CD14-positive monocyte (primary cell): ENCODE data around the gene TMEM184A. TPM values are rescaled to one million over a fixed set of nuclear protein-coding genes. Genes with fewer than 3 reads are reported as not detected.

Source experiments
- DNase-seq, 3 donors: peaks; one replicate each; pipeline ENCODE4 v3.0.0-alpha.2; 2011 to 2022
- H2AFZ ChIP-seq: 2 replicates; pipeline ENCODE4 v1.6.0; 2012; ENCODE audit warnings: mild to moderate bottlenecking, low read depth, low read length, inconsistent platforms; ENCODE audit not compliant: insufficient read depth, poor library complexity, severe bottlenecking
- H3K27ac ChIP-seq, 2 donors: 1 replicate in 1 of 2; 2 replicates in 1 of 2; pipeline ENCODE4 v1.5.1; 2012 to 2013; ENCODE audit warnings: low read length in 2 of 2, control low read depth in 1 of 2, inconsistent platforms in 1 of 2, low read depth in 1 of 2, mild to moderate bottlenecking in 1 of 2
- H3K27me3 ChIP-seq, 2 donors: one replicate each; pipeline versions ENCODE4 v1.6.0 to v1.6.1; 2011 to 2013; ENCODE audit warnings: low read length in 2 of 2; ENCODE audit not compliant: control insufficient read depth in 2 of 2, insufficient read depth in 2 of 2
- H3K36me3 ChIP-seq, 2 donors: replicated peaks in 1 of 2; 1 replicate in 1 of 2; 2 replicates in 1 of 2; pipeline versions ENCODE4 v1.5.1 to v1.6.1; 2012 to 2013; ENCODE audit warnings: low read length in 2 of 2, control low read depth in 1 of 2, inconsistent platforms in 1 of 2, mild to moderate bottlenecking in 1 of 2; ENCODE audit not compliant: insufficient read depth in 2 of 2, control insufficient read depth in 1 of 2
- H3K4me1 ChIP-seq, 2 donors: 1 replicate in 1 of 2; 2 replicates in 1 of 2; pipeline versions ENCODE4 v1.5.1 to v1.6.1; 2012 to 2013; ENCODE audit warnings: low read length in 2 of 2, control low read depth in 1 of 2, inconsistent platforms in 1 of 2, mild to moderate bottlenecking in 1 of 2, moderate library complexity in 1 of 2; ENCODE audit not compliant: insufficient read depth in 2 of 2, control insufficient read depth in 1 of 2
- H3K4me2 ChIP-seq: replicated peaks from 2 replicates; pipeline ENCODE3; 2012; ENCODE audit warnings: low read length, moderate library complexity, mild to moderate bottlenecking; ENCODE audit not compliant: poor library complexity, severe bottlenecking; ENCODE audit errors: extremely low read depth
- H3K4me3 ChIP-seq, 3 experiments: fragments of 200-600 bp in 1 of 3; sonication (generic) in 1 of 3; replicated peaks in 1 of 3; 1 replicate in 2 of 3; 2 replicates in 1 of 3; pipeline ENCODE4 v1.5.1; 2011 to 2013; ENCODE audit warnings: low read length in 3 of 3, mild to moderate bottlenecking in 3 of 3, control low read depth in 2 of 3, low read depth in 2 of 3, inconsistent platforms in 1 of 3, moderate library complexity in 1 of 3
- H3K79me2 ChIP-seq: 2 replicates; pipeline ENCODE4 v1.6.0; 2012; ENCODE audit warnings: mild to moderate bottlenecking, control low read depth, inconsistent platforms, low read length, moderate library complexity; ENCODE audit not compliant: insufficient read depth
- H3K9ac ChIP-seq: 2 replicates; pipeline ENCODE4 v1.6.0; 2017; ENCODE audit warnings: low read length, mild to moderate bottlenecking; ENCODE audit not compliant: insufficient read depth, poor library complexity, severe bottlenecking
- H3K9me3 ChIP-seq, 2 donors: replicated peaks in 1 of 2; 1 replicate in 1 of 2; 2 replicates in 1 of 2; pipeline versions ENCODE4 v1.5.1 to v1.6.1; 2012 to 2013; ENCODE audit warnings: low read length in 2 of 2, control low read depth in 1 of 2; ENCODE audit not compliant: control insufficient read depth in 1 of 2, insufficient read depth in 1 of 2
- H4K20me1 ChIP-seq: 2 replicates; pipeline ENCODE4 v1.6.0; 2012; ENCODE audit warnings: mild to moderate bottlenecking, low read length, control low read depth, moderate library complexity; ENCODE audit not compliant: insufficient read depth
- H3K27ac Mint-ChIP-seq, 7 donors: one replicate each; pipeline ENCODE4 v1.8.0; 2020; ENCODE audit warnings: mild to moderate bottlenecking in 7 of 7, mixed read lengths in 7 of 7, moderate library complexity in 6 of 7, inconsistent platforms in 2 of 7
- H3K27me3 Mint-ChIP-seq, 3 donors: one replicate each; pipeline ENCODE4 v1.8.0; 2021 to 2022; ENCODE audit warnings: low read depth in 3 of 3, mild to moderate bottlenecking in 3 of 3, mixed read lengths in 3 of 3, moderate library complexity in 3 of 3, inconsistent platforms in 1 of 3
- H3K36me3 Mint-ChIP-seq, 2 donors: one replicate each; pipeline ENCODE4 v1.8.0; 2020; ENCODE audit warnings: mixed read lengths in 2 of 2, inconsistent platforms in 1 of 2, mild to moderate bottlenecking in 1 of 2
- H3K4me1 Mint-ChIP-seq: one replicate; pipeline ENCODE4 v1.8.0; 2020; ENCODE audit warnings: mild to moderate bottlenecking, mixed read lengths
- H3K4me3 Mint-ChIP-seq, 2 donors: one replicate each; pipeline ENCODE4 v1.8.0; 2020; ENCODE audit warnings: mild to moderate bottlenecking in 2 of 2, mixed read lengths in 2 of 2, moderate library complexity in 1 of 2
- H3K9me3 Mint-ChIP-seq, 7 donors: one replicate each; pipeline ENCODE4 v1.8.0; 2020 to 2022; ENCODE audit warnings: mixed read lengths in 7 of 7, mild to moderate bottlenecking in 6 of 7, moderate library complexity in 6 of 7, inconsistent platforms in 2 of 7
- WGBS: methylation state at CpG from one replicate; pipeline ENCODE4 v1.1.5; 2013; ENCODE audit warnings: missing lambda C conversion rate; ENCODE audit not compliant: insufficient coverage; 5-methylcytosine and 5-hydroxymethylcytosine counted together
- intact Hi-C, 2 donors: fragments of 100-400 bp; cut with micrococcal nuclease; formaldehyde crosslinking; loops; one replicate each; pipeline versions ENCODE4 v1.15.0 to v1.15.1; 2023
- polyA plus RNA-seq, 3 donors: library from polyadenylated mRNA; depleted of rRNA in 1 of 3; unstranded in 2 of 3; stranded (reverse) in 1 of 3; fragments of 300-500 nt in 2 of 3; fragments of >200 nt in 1 of 3; fragmentation: Illumina TruSeq in 2 of 3; gene quantifications; 1 replicate in 2 of 3; 2 replicates in 1 of 3; pipeline ENCODE4 v1.2.3, GENCODE V29; 2012 to 2021
- TF ChIP-seq, protein P1 (sequence below): fragments of 200-600 bp; IDR thresholded peaks from one replicate; pipeline ENCODE4 v1.8.0; 2022; ENCODE audit warnings: antibody characterized with exemption, mild to moderate bottlenecking

The TMEM184A gene
- polyA plus RNA-seq, 3 donors = not detected

DNA sequence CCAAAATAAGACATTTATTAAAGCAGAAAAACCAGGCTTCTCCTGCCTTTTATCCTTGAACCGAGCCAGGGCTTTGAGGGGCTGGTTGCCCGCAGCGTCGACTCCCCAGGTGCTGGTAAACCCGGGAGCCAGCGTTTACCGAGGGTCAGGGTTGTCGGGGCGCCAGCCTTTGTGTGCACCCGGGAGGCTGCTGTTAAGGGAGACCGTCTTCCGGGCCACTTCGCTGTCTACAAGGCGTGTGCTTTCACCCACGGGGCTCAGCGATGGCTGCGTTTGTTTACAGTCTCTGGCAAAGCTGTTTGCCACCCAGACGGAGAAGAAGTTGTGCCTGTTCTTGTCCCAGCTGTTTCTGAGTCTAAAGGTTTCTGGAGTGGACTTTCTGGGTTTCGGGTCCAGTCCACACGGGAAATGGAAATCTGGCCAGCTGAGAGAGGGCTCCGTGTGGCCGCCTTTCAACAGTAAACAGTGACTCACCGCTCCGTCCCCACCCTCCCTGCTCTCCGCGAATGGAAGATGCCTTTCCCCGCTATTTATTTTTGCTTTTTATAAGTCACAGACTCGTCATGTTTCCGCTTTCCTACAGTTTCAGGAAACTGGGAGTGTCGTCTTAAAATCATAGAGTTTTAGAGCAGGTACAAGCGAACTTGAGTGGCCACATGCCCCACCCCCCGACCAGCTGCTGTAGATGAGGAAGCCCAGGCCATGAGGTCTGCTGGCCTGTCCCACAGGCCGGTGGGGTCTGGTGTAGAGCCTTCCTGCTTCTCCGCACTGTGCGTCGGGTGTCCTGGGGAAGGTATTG, 23.4 kb downstream of the TMEM184A start:
- Mint-ChIP-seq H3K4me3 (peak overlapping the region; percentile 91 to 96), H3K36me3 (peaks cover 0 to 18% of the 10 kb centered on the region in 2 donors)

DNA sequence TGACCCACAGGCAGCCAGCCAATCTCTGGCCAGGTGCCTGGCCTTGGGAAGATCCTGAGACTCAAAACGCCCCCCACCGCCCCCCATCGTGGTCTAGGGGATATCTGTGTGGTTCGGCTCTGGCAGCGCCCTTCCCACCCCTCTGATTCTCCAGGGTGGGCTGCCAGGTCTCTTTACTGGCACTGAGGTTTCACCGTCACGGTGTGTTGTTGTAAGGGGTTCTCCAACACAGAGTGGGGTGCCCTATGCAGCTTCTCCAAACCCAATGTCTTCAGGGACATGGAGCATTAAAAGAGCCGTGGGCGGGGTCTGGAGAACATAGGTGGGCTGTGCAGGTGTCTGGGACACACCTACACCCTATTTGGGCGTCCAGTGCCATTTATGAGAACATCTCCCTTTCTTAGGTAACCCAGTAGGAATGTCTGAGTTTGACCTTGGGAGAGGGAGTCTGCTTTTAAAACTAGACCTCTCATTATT, 24.0 kb downstream of the TMEM184A start:
- DNase-seq = no peak
- intact Hi-C loops = loop anchor here in 1 of 2 donors (2.0 to 10.0 kb wide), 3 partner anchors 19 to 993 kb away; partner anchors contain the start of gene INTS1
- Histone ChIP-seq H3K4me1 (peaks cover 32 to 42% of the 10 kb centered on the region in 2 donors), H3K9ac (peak overlapping the region; percentile 84), H3K9me3 (no peaks in the 10 kb centered on the region), H3K27ac (peak overlapping the region; percentile 97 to 98), H3K36me3 (peaks cover 10 to 20% of the 10 kb centered on the region in 2 donors), H3K79me2 (peaks cover 55% of the 10 kb centered on the region), H3K4me2 (peak overlapping the region; percentile 83), H4K20me1 (peaks cover 56% of the 10 kb centered on the region), H3K4me3 (peak overlapping the region; percentile 74 to 81 (median 75)), H3K27me3 (no peaks in the 10 kb centered on the region), H2AFZ (no peak overlapping the region)
- Mint-ChIP-seq H3K27ac (peak overlapping the region; percentile 95 to 99 (median 98)), H3K4me3 (peak overlapping the region; percentile 91 to 96), H3K9me3 (no peaks in the 10 kb centered on the region), H3K36me3 (peaks cover 0 to 18% of the 10 kb centered on the region in 2 donors), H3K27me3 (peaks cover 0 to 4% (median 0%) of the 10 kb centered on the region in 3 donors), H3K4me1 (peaks cover 33% of the 10 kb centered on the region)
- TF ChIP-seq, protein P1, sequence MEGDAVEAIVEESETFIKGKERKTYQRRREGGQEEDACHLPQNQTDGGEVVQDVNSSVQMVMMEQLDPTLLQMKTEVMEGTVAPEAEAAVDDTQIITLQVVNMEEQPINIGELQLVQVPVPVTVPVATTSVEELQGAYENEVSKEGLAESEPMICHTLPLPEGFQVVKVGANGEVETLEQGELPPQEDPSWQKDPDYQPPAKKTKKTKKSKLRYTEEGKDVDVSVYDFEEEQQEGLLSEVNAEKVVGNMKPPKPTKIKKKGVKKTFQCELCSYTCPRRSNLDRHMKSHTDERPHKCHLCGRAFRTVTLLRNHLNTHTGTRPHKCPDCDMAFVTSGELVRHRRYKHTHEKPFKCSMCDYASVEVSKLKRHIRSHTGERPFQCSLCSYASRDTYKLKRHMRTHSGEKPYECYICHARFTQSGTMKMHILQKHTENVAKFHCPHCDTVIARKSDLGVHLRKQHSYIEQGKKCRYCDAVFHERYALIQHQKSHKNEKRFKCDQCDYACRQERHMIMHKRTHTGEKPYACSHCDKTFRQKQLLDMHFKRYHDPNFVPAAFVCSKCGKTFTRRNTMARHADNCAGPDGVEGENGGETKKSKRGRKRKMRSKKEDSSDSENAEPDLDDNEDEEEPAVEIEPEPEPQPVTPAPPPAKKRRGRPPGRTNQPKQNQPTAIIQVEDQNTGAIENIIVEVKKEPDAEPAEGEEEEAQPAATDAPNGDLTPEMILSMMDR = no peak
- no CpG with 5 or more reads among the region's 10 CpGs for WGBS

More for the DNA sequence above, 23.4 kb downstream of the TMEM184A start:
- DNase-seq = peak; percentile 95 to 96 (median 96)
- Mint-ChIP-seq H3K27ac (peak overlapping the region; percentile 95 to 99 (median 98)), H3K27me3 (peaks cover 0 to 4% (median 0%) of the 10 kb centered on the region in 3 donors), H3K4me1 (peaks cover 28% of the 10 kb centered on the region), H3K9me3 (no peaks in the 10 kb centered on the region)
- H3K4me1 ChIP-seq = peaks cover 32 to 37% of the 10 kb centered on the region in 2 donors
- H3K4me2 ChIP-seq = peak overlapping the region; percentile 83
- H3K27ac ChIP-seq = peak overlapping the region; percentile 97 to 98
- peak overlapping the region; percentile 74 to 81 (median 75) for H3K4me3 ChIP-seq
- 0% methylated on average over 30 of the region's 36 CpGs for WGBS
- no peaks in the 10 kb centered on the region for H3K27me3 ChIP-seq
- peaks cover 62% of the 10 kb centered on the region for H4K20me1 ChIP-seq
- H3K9ac ChIP-seq = peak overlapping the region; percentile 84
- peaks cover 61% of the 10 kb centered on the region for H3K79me2 ChIP-seq
- no peaks in the 10 kb centered on the region for H3K9me3 ChIP-seq
- H2AFZ ChIP-seq = no peak overlapping the region
- TF ChIP-seq, protein P1 = no peak
- peaks cover 14 to 20% of the 10 kb centered on the region in 2 donors for H3K36me3 ChIP-seq
- intact Hi-C loops = loop anchor here in 1 of 2 donors (2.0 to 10.0 kb wide), 3 partner anchors 20 to 992 kb away; partner anchors contain the start of gene INTS1
